ENCODE data around the gene IFT80. TPM values are rescaled to one million over a fixed set of nuclear protein-coding genes. Genes with fewer than 3 reads are reported as not detected.

IFT80 gene
- total RNA-seq, 2 donors from 2014 or later: 16.1 to 43.3 TPM

- TF ChIP-seq CTCF (IDR thresholded peaks at IDR 0.05) (no peak), POLR2A (IDR thresholded peaks at IDR 0.05) (no peak)
- H3K36me3 ChIP-seq: no peaks in the 10 kb centered on the region
- WGBS: 99% methylated on average over 5 of the region's 5 CpGs
- intact Hi-C loops (cut with DNase I): no loop called here
- H3K27me3 ChIP-seq (replicated peaks; ENCODE audit: insufficient read depth): no peaks in the 10 kb centered on the region
- DNase-seq (ENCODE audit: low spot score): no peak
- H3K4me1 ChIP-seq (replicated peaks): no peaks in the 10 kb centered on the region
- H3K9me3 ChIP-seq: no peaks in the 10 kb centered on the region
- no peak overlapping the region for H3K4me3 ChIP-seq
- H3K27ac ChIP-seq: no peak overlapping the region
These were observed 86.9 kb downstream of the IFT80 start for GRCh38 chr3:160312014-160312624.

GRCh38 chr3:160302806-160303205, 96.2 kb downstream of the IFT80 start:
- no peaks in the 10 kb centered on the region for H3K27me3 ChIP-seq (replicated peaks; ENCODE audit: insufficient read depth)
- intact Hi-C loops (cut with DNase I): no loop called here
- H3K4me3 ChIP-seq: no peak overlapping the region
- no peaks in the 10 kb centered on the region for H3K4me1 ChIP-seq (replicated peaks)
- H3K36me3 ChIP-seq: no peaks in the 10 kb centered on the region
- H3K9me3 ChIP-seq: no peaks in the 10 kb centered on the region
- no peak overlapping the region for H3K27ac ChIP-seq
- TF ChIP-seq CTCF (IDR thresholded peaks at IDR 0.05): no peak
- TF ChIP-seq POLR2A (IDR thresholded peaks at IDR 0.05): no peak
- TF ChIP-seq POLR2AphosphoS5 (IDR thresholded peaks at IDR 0.05): no peak
- DNase-seq (ENCODE audit: low spot score): no peak

- Histone ChIP-seq H3K27me3 (replicated peaks; ENCODE audit: insufficient read depth) (no peaks in the 10 kb centered on the region), H3K4me1 (replicated peaks) (no peaks in the 10 kb centered on the region), H3K9me3 (no peaks in the 10 kb centered on the region), H3K27ac (no peak overlapping the region), H3K4me3 (no peak overlapping the region), H3K36me3 (no peaks in the 10 kb centered on the region)
- intact Hi-C loops (cut with DNase I): no loop called here
- no peak for TF ChIP-seq CTCF (IDR thresholded peaks at IDR 0.05)
- TF ChIP-seq POLR2A (IDR thresholded peaks at IDR 0.05): no peak
- TF ChIP-seq POLR2AphosphoS5 (IDR thresholded peaks at IDR 0.05): no peak
- DNase-seq (ENCODE audit: low spot score): no peak
These were observed 102.4 kb downstream of the IFT80 start for GRCh38 chr3:160296591-160296990.

- Histone ChIP-seq H3K36me3 (no peaks in the 10 kb centered on the region), H3K4me3 (no peak overlapping the region), H3K27ac (no peak overlapping the region), H3K27me3 (replicated peaks; ENCODE audit: insufficient read depth) (no peaks in the 10 kb centered on the region), H3K9me3 (no peaks in the 10 kb centered on the region), H3K4me1 (replicated peaks) (no peaks in the 10 kb centered on the region)
- TF ChIP-seq CTCF (IDR thresholded peaks at IDR 0.05) (no peak), POLR2AphosphoS5 (IDR thresholded peaks at IDR 0.05) (no peak), POLR2A (IDR thresholded peaks at IDR 0.05) (no peak)
- no peak for DNase-seq (ENCODE audit: low spot score)
- 88% methylated on average over 3 of the region's 3 CpGs for WGBS
- intact Hi-C loops (cut with DNase I): no loop called here
These were observed 107.1 kb downstream of the IFT80 start for GRCh38 chr3:160291909-160292299.

GRCh38 chr3:160291290-160291908, 107.6 kb downstream of the IFT80 start:
- no peaks in the 10 kb centered on the region for H3K27me3 ChIP-seq (replicated peaks; ENCODE audit: insufficient read depth)
- no peak overlapping the region for H3K4me3 ChIP-seq
- H3K4me1 ChIP-seq (replicated peaks): no peaks in the 10 kb centered on the region
- TF ChIP-seq POLR2A (IDR thresholded peaks at IDR 0.05) (no peak), CTCF (IDR thresholded peaks at IDR 0.05) (no peak), POLR2AphosphoS5 (IDR thresholded peaks at IDR 0.05) (no peak)
- WGBS: 95% methylated on average over 5 of the region's 5 CpGs
- no peaks in the 10 kb centered on the region for H3K36me3 ChIP-seq
- H3K27ac ChIP-seq: no peak overlapping the region
- intact Hi-C loops (cut with DNase I): no loop called here
- no peak for DNase-seq (ENCODE audit: low spot score)
- no peaks in the 10 kb centered on the region for H3K9me3 ChIP-seq
